ENCODE measurements around the gene GPR31.

- no peak for TF ChIP-seq EZH2phosphoT487 (IDR thresholded peaks at IDR 0.05; ENCODE audit: low read depth, severe bottlenecking, unreplicated experiment)
- TF ChIP-seq CTCF (IDR thresholded peaks at IDR 0.05; ENCODE audit: poor library complexity), result no peak
- no peak for TF ChIP-seq EZH2 (IDR thresholded peaks at IDR 0.05; ENCODE audit: borderline replicate concordance)
Observed at GRCh38 chr6:167116838-167117228, 40.9 kb downstream of the GPR31 start.
